NT2/D1 (cell line): ENCODE measurements around the gene STXBP3.

Experiments
- DNase-seq: peaks from one replicate; pipeline ENCODE4 v3.0.0-alpha.2; 2011; ENCODE audit warnings: low read depth, low spot score
- H3K27me3 ChIP-seq: 2 replicates; pipeline ENCODE4 v1.6.0; 2011; ENCODE audit warnings: mild to moderate bottlenecking; ENCODE audit not compliant: insufficient read length, insufficient read depth
- H3K36me3 ChIP-seq: 2 replicates; pipeline ENCODE4 v1.6.1; 2011; ENCODE audit warnings: mild to moderate bottlenecking, low read length, mixed read lengths; ENCODE audit not compliant: insufficient read depth, insufficient read length
- H3K4me1 ChIP-seq: 2 replicates; pipeline ENCODE4 v1.5.1; 2011; ENCODE audit not compliant: insufficient read depth, insufficient read length
- H3K4me3 ChIP-seq: 2 replicates; pipeline ENCODE4 v1.5.1; 2011; ENCODE audit warnings: low read depth; ENCODE audit not compliant: insufficient read length
- H3K9ac ChIP-seq: 2 replicates; pipeline ENCODE4 v1.6.0; 2011; ENCODE audit warnings: low read depth; ENCODE audit not compliant: insufficient read length
- H3K9me3 ChIP-seq: 2 replicates; pipeline ENCODE4 v1.5.1; 2011; ENCODE audit warnings: mild to moderate bottlenecking, low read length; ENCODE audit not compliant: insufficient read depth
- SUZ12 ChIP-seq: IDR thresholded peaks from 2 replicates; pipeline ENCODE4 v1.6.1; 2011; ENCODE audit not compliant: insufficient read length, insufficient read depth; ENCODE audit errors: extremely low read depth
- YY1 ChIP-seq: IDR thresholded peaks from 2 replicates; pipeline ENCODE4 v1.6.1; 2011; ENCODE audit not compliant: insufficient read length, insufficient read depth
- ZNF274 ChIP-seq: IDR thresholded peaks from 2 replicates; pipeline ENCODE4 v1.6.1; 2011; ENCODE audit warnings: mild to moderate bottlenecking, low read depth, low read length

STXBP3 gene

GRCh38 chr1:108858230-108858950 is 111.9 kb downstream of the STXBP3 start:
- no peaks in the 10 kb centered on the region for H3K36me3 ChIP-seq
- no peaks in the 10 kb centered on the region for H3K4me1 ChIP-seq
- no peak for DNase-seq
- H3K9me3 ChIP-seq, result no peaks in the 10 kb centered on the region
- TF ChIP-seq YY1 (no peak), ZNF274 (no peak), SUZ12 (no peak)
- H3K9ac ChIP-seq, result no peak overlapping the region
- no peak overlapping the region for H3K4me3 ChIP-seq
- no peaks in the 10 kb centered on the region for H3K27me3 ChIP-seq
